ENCODE results near the gene EPS8L1.

Gene EPS8L1

GRCh38 chr19:55080121-55080967 lies 4.7 kb downstream of the EPS8L1 start:
- peak; percentile 42 for DNase-seq (ENCODE audit: low spot score)

GRCh38 chr19:55080968-55081769 lies 5.5 kb downstream of the EPS8L1 start:
- DNase-seq (ENCODE audit: low spot score), result peak; percentile 89

- DNase-seq (ENCODE audit: low spot score), result no peak
Observed at GRCh38 chr19:55081770-55082019, 6.0 kb downstream of the EPS8L1 start.

- DNase-seq (ENCODE audit: low spot score), result peak; percentile 31
Observed at GRCh38 chr19:55082020-55082851, 6.6 kb downstream of the EPS8L1 start.

GRCh38 chr19:55083004-55083850 lies 7.6 kb downstream of the EPS8L1 start:
- DNase-seq (ENCODE audit: low spot score), result no peak

- no peak for DNase-seq (ENCODE audit: low spot score)
Observed at GRCh38 chr19:55084416-55084815, 8.7 kb downstream of the EPS8L1 start.

- no peak for DNase-seq (ENCODE audit: low spot score)
Observed at GRCh38 chr19:55085923-55086715, 10.4 kb downstream of the EPS8L1 start.

- peak; percentile 47 for DNase-seq (ENCODE audit: low spot score)
Observed at GRCh38 chr19:55086730-55087541, 11.3 kb downstream of the EPS8L1 start.

GRCh38 chr19:55087542-55087901 lies 11.9 kb downstream of the EPS8L1 start:
- DNase-seq (ENCODE audit: low spot score), result no peak

- no peak for DNase-seq (ENCODE audit: low spot score)
Observed at GRCh38 chr19:55088021-55088451, 12.4 kb downstream of the EPS8L1 start.

GRCh38 chr19:55088543-55089341 lies 13.1 kb downstream of the EPS8L1 start:
- DNase-seq (ENCODE audit: low spot score), result peak; percentile 74

GRCh38 chr19:55089342-55089944 lies 13.8 kb downstream of the EPS8L1 start:
- no peak for DNase-seq (ENCODE audit: low spot score)

GRCh38 chr19:55090564-55090963 lies 14.9 kb downstream of the EPS8L1 start:
- no peak for DNase-seq (ENCODE audit: low spot score)

GRCh38 chr19:55091126-55091910 lies 15.6 kb downstream of the EPS8L1 start:
- no peak for DNase-seq (ENCODE audit: low spot score)

GRCh38 chr19:55091955-55092354 lies 16.3 kb downstream of the EPS8L1 start:
- no peak for DNase-seq (ENCODE audit: low spot score)

GRCh38 chr19:55092423-55093318 lies 17.0 kb downstream of the EPS8L1 start:
- no peak for DNase-seq (ENCODE audit: low spot score)
